Tibial nerve (tissue), 3 donors: ENCODE results near the gene UGT1A3.

ENCODE experiments used
- EP300 ChIP-seq, 2 donors: sonication (generic); formaldehyde crosslinking; IDR thresholded peaks; one replicate each; pipeline ENCODE4 v1.6.1; 2017; ENCODE audit warnings: antibody characterized with exemption in 2 of 2, mild to moderate bottlenecking in 1 of 2
- POLR2A ChIP-seq, 2 donors: fragments of 450-650 bp; IDR thresholded peaks; one replicate each; pipeline ENCODE4 v1.6.1; 2017; ENCODE audit warnings: antibody characterized with exemption in 2 of 2, mild to moderate bottlenecking in 2 of 2, moderate library complexity in 2 of 2

- no peak for TF ChIP-seq POLR2A (IDR thresholded peaks at IDR 0.05)
- no peak for TF ChIP-seq EP300 (IDR thresholded peaks at IDR 0.05)
Observed at GRCh38 chr2:233693963-233694362, 34.9 kb upstream of the UGT1A3 start.
